NCI-H1092 treated with DMSO at 0.1 percent for 48 hours (cell line): ENCODE data around the gene TMEM42.

Experiments
- DNase-seq: peaks from one replicate; lab custom pipeline; 2025; lab: John Stamatoyannopoulos, UW

The TMEM42 gene

DNA sequence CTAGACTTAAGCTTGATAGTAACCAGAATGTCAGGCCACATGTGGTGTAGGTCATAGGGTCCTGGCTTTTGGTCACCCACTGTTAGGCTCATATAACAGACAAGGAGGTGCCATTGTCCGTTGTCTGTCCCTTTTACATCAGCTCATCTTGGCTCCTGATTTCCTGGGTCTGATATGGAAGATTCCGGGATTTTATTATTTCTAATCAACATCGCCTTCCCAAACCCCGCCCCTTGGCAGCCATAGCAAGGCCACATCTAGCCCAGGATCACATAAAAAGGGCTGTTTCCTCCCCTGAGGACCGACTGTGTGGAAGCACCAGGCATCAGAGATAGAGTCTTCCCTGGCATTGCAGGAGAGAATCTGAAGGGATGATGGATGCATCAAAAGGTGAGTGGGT is 12.6 kb downstream of the TMEM42 start, which contains the start of gene TGM4:
Gene TGM4 (plus strand): TSS at position 301 of the 400 bp plus-strand sequence. CDS start 71 bp downstream, at position 372.
- no peak for DNase-seq

GRCh38 chr3:44875596-44875995 is 13.9 kb downstream of the TMEM42 start:
- DNase-seq, result no peak

DNA sequence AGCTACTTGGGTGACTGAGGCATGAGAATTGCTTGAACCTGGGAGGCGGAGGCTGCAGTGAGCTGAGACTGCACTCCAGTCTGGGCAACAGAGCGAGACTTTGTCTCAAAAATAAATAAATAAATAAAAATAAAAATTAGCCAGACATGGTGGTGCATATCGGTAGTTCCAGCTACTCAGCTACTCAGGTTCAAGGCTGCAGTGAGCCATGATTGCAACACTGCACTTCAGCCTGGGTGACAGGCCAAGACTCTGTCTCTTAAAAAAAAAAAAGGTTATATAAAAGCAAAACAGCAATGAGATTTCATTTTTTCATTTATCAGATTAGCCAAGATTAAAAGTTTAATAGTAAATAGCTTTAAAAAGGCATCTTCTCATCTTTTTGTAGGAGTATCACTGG is 15.6 kb downstream of the TMEM42 start:
- no peak for DNase-seq

- DNase-seq, result no peak
These were observed 18.6 kb downstream of the TMEM42 start for GRCh38 chr3:44880284-44880683.

DNA sequence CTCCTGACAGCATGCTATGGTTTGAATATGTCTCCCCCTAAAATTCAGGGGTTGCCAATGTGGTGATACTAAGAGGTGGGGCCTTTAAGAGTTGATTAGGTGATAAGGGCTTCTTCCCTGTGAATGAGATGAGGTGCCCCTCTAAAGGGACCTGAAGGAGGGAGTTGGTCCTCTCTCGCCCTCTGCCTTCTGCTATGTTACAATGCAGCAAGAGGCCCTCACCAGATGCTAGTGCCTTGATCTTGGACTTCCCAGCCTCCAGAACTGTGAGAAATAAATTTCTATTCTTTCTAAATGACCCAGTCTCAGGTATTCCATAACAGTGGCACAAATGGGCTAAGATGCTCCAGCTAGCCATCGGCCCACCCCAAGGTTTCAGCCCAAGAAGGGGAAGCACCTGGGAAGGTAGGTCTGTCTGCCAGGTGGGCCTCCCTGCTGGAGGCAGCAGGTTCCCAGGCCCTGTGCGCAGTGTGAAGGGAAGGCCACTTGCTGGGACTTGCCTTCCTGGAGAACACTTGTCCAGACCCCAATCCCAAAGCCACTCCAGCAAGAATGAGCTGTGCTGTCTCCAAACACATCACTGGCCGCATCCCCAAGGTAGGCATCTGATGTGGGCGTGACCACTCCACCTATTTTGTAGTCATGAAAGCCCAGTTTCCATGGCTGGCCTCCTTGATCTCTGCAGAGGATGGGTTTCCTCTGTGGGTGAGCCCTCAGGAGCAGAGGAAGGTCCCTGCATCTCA is 21.7 kb downstream of the TMEM42 start:
- DNase-seq, result no peak

GRCh38 chr3:44883999-44884431 is 22.3 kb downstream of the TMEM42 start:
- DNase-seq, result no peak

DNA sequence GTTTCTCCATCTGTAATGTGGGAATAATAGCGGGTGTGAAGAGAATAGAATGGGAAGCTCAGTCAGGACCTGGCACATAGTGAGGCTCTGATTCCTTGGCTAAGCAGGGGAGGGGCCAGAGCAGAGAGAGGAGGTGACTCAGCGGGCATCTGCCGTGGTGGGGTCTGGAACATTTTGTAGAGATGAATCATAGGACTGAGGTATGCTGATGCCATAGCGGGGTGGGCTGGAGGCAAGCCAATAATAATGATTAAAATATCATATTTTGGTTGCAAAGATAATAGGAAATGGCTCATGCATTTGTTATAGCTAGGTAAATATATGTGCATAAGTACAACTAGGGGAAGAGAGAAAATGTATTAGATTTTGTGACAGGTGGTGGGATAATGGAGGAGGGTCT is 23.9 kb downstream of the TMEM42 start:
- no peak for DNase-seq

DNA sequence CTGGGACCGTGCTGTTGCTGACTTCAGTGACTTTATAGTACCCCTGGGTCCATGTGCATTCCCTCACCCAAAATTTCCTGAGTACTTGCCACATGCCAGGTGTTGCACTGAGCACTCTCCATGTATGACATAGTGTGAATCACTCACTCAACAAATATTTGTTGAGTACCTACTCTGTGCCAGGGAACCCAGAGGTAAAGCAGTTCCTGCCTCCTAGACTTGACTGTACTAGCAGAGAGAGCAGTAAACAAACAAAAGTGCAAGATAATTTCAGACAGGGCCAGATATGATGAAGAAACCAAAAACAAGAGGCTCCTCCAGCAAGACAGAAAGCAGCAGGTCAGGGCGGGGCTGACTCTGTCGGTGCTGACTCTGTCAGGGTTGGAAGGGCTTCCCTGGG is 24.8 kb downstream of the TMEM42 start:
- no peak for DNase-seq

DNA sequence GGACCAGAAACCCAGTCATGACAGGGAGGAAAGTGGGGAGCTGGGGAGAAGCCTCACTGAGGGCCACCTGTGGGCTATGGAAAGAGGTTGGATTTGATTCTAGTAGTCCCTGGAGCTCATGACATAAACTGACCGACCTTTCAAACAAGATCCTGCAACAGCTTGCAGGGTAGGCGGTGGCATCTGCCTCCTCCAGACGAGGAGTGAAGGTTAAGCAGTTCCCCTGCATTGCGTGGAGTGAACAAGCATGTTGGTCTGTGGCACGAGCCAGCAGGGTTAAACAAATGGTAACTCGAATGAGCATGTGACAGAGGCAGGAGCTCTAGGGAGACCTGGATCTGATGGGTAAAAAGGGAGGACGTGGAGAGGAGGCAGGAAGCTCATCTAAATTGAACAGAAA is 25.4 kb downstream of the TMEM42 start:
- DNase-seq, result no peak

GRCh38 chr3:44890258-44890657 is 28.5 kb downstream of the TMEM42 start:
- DNase-seq, result no peak

- no peak for DNase-seq
These were observed 29.1 kb downstream of the TMEM42 start for GRCh38 chr3:44890852-44891251.

- DNase-seq, result no peak
These were observed 31.0 kb downstream of the TMEM42 start for GRCh38 chr3:44892689-44893088.

DNA sequence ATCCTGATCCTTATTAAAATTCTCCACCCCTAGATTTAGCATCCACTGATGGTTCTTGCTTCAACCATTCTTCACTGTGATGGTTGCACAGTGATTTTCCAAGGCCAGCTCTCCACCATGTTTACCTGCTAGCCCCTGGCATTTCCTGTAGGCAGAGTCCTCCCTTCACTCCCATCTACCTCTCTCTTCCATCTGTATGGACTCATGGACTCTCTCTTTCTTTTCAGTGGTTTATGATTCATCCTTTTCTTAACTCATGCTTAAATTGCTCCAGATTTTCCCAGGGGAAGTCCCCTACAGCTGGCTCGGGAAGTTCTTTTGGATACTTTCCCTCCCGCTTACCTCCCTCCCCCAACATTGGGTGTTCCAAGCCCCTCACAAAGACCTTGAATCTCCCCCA is 31.4 kb downstream of the TMEM42 start:
- no peak for DNase-seq

DNA sequence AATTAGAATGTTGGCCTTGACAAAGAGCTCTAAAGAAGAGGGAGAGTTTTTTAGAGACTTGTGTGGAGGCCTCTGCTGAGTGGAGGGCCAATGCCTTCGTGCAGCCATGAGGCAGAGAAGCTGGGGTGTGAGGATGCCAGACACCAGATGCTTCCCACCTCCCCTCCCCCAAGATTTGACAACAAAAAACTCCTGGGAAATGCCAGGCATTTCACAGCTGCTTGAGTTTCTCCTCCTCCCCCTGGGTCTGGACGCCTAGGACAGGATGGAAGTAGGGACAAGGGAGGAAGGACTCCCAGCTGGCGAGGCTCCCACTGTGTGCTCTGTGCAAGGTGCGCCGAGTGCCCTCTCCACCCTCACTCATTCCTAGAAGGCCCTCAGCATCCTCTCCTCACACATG is 32.8 kb downstream of the TMEM42 start:
- DNase-seq, result no peak

DNA sequence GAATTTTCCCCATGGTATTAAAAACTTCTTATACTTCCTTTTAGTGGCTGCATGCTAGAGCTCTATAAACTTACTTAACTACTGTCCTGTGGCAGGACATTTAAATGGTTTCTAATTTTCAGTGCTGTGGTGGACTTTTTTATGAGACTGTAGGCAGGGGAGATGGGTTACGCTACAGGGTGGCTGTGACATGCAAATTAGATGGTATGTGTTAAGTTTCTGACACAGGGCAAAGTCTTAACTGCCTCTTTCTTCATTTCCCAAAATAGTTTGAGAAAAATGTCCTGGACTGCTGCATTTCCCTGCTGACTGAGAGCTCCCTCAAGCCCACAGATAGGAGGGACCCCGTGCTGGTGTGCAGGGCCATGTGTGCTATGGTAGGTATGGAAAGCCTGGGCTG is 34.7 kb downstream of the TMEM42 start:
- DNase-seq, result no peak

- DNase-seq, result no peak
These were observed 38.1 kb downstream of the TMEM42 start for GRCh38 chr3:44899683-44900367.

DNA sequence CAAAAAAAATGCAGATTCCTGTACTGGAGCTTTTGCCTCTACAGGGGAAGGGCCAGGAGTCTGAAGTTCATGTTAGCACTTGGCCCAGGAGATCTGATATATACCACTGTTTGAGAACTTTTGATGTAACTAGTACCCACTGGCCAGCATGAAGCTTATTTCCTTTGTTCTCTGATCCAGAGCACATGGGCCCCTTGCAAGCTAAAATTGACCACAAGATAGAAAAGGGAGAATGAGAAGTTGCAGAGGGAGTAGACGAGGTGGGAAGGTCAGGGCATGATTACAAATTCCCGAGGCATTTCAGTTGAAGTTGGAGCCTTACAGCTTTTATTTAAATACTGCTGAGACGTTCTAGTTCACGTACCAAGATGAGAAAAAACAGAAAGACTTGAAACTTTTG is 40.9 kb downstream of the TMEM42 start:
- no peak for DNase-seq

- no peak for DNase-seq
These were observed 41.6 kb downstream of the TMEM42 start for GRCh38 chr3:44903314-44903713.

DNA sequence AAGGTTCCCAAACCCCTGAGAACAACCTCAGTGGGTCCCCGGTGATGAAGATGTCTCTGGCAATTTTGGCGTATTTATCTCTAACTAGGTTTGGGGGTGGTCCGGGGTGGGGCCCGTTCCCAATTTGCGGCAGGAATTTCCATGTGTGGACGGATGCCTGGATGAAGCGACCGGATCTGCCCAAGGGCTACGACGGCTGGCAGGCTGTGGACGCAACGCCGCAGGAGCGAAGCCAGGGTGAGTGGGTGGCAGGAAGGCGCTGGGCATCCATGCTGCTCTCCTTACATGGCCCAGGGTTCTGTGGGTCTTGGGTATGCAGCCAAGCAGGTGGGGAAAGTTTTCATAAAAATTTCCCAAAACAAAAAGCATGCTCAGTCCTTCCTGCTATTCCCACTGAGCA is 42.0 kb downstream of the TMEM42 start:
- no peak for DNase-seq

DNA sequence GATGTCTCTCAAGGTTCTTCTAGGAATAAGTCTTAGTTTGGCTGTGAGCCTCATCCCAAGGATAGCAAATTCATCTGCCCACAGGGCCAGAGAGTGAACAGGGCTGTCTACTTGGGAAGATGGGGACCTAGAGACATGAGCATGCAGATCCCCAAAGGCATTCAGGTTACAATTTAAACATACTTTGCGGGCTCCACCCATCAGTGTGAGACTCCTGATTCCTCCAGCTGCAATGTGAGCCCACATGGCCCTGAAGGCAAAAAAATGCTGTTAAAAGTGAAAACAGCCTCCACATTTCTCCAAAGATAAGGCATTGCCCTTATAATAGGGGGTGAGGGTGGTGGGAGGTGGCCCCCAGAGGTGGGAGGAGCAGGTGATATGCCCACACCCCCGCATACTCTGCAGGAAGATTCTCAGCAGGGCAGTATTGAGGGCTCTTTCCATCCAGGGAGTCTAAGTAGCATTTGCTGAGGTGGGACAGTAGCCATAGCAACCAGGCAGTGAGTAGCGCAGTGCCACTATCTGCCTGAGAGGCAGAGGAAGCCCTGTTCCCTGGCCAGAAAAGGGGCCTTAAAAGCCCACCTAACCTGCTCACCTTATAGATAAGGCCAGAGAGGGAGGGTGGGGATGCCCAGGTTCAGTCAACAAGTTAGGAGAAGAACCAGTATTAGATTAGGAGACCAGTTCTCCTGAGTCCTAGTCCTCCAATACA is 43.9 kb downstream of the TMEM42 start:
- no peak for DNase-seq

DNA sequence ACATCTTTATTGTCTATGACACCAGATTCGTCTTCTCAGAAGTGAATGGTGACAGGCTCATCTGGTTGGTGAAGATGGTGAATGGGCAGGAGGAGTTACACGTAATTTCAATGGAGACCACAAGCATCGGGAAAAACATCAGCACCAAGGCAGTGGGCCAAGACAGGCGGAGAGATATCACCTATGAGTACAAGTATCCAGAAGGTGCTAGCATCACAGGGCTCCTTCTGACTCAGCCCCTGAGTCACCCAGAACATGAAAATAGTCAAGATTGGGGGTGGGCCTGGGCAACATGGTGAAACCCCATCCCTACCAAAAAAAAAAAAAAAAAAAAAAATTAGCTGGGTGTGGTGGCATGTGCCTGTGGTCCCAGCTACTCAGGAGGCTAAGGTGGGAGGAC is 45.3 kb downstream of the TMEM42 start:
- DNase-seq, result no peak

GRCh38 chr3:44907612-44908011 is 45.9 kb downstream of the TMEM42 start:
- DNase-seq, result no peak

DNA sequence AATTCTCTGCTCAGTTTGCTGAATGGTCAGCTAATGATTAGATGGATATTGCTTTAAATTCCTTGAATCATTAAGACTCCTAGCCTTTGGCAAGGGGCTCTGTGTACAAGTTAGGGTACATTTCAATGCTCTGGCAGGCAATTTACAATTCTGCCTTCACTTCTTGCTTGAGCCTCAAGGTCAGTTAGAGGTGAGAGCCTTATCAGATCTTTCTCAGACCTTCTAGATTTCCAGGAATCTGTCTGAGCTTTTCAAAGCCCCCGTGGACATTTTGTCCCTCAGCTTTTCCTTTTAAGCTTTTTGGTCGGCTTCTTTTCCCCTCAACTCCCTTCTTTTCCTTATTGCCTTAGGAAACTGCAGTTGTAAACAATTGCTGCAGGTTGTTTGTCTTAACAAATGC is 47.4 kb downstream of the TMEM42 start:
- no peak for DNase-seq
